GM21423 (cell line): ENCODE results near the gene GARIN5A.
"Not testable (repeated sequence)": the region's sequence is repeated elsewhere in the genome, so short reads cannot be mapped to it uniquely, and the experiment has no call there.

ENCODE experiments used
- ATAC-seq: cut with Tn5 transposase; IDR thresholded peaks from one replicate; pipeline ENCODE4 v1.9.1; 2021; ENCODE audit warnings: mild to moderate bottlenecking, moderate library complexity; ENCODE audit not compliant: unreplicated experiment

The GARIN5A gene

GRCh38 chr19:50465986-50466705 lies 10.5 kb downstream of the GARIN5A start:
- no peak for ATAC-seq

DNA sequence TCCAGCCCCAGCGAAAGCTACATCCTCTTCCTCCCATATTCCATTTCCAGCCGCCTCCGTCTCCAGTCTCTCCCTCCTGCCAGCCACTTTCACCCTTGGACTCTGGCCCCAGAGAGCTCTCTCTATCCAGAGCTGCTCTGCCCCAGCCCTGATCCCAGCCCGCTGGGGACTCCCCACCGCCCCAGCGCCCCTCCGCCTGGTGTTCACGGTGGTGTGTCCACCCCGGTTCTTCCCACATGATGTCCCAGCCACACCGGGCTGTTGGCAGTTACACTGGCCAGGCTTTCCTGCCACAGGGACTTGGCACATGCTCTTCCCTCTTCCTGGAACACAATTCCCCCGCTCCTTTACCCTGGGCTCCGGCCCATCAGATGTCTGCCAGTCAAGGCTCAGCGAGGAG lies 11.6 kb downstream of the GARIN5A start:
- no peak for ATAC-seq

GRCh38 chr19:50464348-50464747 lies 12.3 kb downstream of the GARIN5A start:
- no peak for ATAC-seq

DNA sequence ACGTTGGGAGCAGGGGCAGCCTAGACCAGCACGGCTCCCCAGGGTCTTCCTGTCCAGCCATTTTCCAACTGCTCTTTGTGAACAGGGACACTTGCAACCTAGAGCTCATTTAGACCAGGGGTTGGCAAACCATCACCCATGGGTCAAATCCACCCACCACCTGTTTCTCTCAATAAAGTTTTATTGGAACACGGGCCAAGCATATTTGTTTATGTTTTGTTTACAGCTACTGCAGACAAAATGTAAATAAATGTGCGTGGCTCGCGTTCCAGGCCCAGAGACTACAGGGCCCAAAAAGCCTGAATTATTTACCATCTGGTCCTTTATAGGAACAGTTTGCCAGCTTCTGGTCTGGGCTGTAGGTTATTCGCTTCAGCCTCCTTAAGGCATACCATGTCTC lies 13.7 kb downstream of the GARIN5A start:
- no peak for ATAC-seq

DNA sequence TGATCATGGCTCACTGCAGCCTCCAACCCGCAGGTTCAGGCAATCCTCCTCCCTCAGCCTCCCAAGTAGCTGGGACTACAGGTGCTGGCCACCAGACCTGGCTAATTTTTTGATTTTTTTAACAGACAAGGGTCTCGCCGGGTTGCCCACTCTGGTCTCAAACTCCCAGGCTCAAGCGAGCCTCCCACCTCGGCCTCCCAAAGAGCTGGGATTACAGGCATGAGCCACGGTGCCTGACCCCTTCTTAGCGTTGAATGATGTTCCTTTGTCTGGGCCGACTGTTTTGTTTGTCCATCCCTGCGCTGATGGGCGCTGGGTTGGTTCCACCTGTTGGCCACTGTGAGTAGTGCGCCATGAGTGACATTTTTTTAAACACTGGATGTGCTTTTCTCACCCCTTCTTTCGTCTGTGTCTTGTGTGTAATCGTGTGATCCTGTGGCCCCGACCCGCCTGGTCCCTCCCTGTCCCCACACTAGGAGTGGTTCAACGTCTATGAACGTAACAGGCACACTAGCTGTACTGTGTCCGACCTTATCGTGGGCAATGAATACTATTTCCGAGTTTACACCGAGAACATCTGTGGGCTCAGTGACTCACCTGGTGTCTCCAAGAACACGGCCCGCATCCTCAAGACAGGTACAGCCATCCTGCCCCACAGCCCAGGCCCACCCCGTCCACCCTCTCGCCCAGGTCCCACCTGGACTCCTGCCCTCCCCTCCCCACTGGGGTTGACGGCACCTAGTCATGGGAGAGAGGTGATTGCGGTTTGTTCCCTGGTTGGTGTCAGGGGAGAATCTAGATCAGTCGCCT lies 15.4 kb downstream of the GARIN5A start:
- ATAC-seq = peak; percentile 44

- ATAC-seq = peak; percentile 55
Measured at GRCh38 chr19:50460161-50460765, 16.4 kb downstream of the GARIN5A start.

- ATAC-seq = no peak
Measured at GRCh38 chr19:50459638-50460037, 17.0 kb downstream of the GARIN5A start.

DNA sequence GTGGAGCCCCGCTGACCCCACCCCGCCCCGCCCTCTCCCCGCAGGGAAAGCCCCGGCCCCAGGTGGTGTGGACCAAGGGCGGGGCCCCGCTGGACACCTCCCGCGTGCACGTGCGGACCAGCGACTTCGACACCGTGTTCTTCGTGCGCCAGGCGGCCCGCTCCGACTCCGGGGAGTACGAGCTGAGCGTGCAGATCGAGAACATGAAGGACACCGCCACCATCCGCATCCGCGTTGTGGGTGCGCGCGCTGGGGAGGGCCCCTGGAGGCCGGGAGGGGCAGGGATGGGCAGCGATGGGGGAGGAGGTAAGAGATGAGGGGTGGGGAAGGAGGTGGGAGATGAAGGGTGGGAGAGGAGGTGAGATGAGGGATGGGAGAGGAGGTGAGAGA lies 17.6 kb downstream of the GARIN5A start:
- ATAC-seq = no peak

DNA sequence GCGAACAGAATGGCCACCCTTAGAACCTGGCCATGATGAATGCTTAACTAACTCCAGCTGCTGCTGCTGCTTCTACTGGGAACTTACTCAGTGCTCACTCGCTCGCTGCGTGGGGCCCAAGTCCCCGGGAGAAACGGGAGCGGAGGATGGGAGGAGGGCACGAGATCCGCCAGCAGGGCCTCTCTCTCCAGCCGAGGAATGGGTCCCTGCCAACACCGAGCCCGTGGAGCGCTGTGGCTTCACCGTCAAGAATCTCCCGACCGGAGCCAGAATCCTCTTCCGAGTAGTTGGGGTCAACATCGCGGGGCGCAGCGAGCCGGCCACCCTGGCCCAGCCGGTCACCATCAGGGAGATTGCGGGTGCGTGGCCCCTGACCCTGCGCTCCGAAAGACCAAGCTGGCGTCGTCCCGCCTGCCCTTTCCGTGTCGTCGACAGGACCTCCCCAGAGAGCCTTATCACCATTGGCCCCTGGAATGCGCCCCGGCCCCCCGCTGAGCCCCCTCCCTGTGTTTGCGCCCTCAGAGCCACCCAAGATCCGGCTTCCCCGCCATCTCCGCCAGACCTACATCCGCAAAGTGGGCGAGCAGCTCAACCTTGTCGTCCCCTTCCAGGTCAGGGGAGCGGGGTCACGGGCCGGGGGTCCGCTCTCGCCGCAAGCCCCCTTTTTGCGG lies 18.1 kb downstream of the GARIN5A start:
- no peak for ATAC-seq

DNA sequence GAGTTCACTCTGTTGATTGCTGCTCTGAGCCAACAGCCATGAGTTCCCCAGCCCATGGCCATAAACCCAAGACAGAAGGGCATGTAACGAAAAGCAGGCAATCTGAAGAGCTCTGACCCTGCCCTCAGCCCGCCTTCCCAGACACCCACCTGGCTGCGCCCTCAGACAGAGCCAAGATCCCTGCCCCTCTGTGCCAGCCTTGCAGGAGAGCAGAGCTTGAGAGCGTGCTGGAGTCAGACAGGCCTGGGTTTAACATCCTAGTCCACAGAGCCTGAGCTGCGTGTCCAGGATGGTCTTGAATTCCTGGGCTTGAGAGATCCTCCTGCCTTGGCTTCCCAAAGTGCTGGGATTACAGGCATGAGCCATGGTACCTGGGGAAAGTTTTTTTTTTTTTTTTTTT lies 19.3 kb downstream of the GARIN5A start:
- no peak for ATAC-seq

DNA sequence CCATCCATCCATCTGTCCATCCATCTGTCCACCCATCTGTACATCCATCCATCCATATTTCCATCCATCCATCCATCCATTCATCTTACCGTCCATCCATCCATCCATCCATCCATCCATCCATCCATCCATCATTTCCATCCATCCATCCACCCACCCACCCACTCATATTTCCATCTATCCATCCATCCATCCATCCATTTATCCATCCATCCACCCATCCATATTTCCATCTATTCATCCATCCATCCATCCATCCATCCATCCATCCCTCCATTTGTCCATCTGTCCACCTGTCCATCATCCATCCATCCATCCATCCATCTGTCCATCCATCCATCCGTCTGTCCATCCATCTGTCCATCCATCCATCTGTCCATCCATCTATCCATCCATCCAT lies 20.7 kb downstream of the GARIN5A start:
- ATAC-seq = no peak

DNA sequence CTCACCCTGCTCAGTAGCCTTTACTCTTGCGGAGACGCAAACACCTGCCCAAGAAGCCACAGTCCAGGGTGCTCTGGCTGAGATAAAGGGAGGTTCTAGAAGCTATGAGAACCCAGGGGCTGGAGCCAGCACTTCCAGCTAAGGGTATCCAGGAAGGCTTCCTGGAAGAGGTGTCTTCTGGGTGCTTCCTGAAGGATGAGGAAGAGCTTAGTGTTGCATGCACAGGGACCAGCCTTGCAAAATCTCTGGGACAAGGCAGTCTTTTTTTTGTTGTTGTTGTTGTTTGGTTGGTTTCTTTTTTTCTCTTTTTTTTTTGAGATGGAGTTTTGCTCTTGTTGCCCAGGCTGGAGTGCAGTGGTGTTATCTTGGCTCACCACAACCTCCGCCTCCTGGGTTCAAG lies 23.4 kb downstream of the GARIN5A start:
- ATAC-seq = no peak

DNA sequence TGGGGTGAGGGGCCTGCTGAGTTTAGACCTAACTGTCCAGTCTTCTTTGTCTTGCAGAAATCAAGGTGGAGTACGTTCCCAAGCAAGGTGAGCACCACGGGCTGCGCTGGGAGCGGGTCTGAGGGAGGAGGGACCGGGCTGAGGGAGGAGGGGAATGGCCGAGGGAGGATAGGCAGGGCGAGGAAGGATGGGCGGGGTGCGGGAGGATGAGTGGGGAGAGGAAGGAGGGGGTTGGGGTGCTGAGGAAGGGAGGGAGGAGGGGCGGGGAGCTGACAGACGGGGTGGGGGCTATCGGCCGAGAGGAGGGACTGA lies 25.5 kb downstream of the GARIN5A start:
- ATAC-seq = no peak

DNA sequence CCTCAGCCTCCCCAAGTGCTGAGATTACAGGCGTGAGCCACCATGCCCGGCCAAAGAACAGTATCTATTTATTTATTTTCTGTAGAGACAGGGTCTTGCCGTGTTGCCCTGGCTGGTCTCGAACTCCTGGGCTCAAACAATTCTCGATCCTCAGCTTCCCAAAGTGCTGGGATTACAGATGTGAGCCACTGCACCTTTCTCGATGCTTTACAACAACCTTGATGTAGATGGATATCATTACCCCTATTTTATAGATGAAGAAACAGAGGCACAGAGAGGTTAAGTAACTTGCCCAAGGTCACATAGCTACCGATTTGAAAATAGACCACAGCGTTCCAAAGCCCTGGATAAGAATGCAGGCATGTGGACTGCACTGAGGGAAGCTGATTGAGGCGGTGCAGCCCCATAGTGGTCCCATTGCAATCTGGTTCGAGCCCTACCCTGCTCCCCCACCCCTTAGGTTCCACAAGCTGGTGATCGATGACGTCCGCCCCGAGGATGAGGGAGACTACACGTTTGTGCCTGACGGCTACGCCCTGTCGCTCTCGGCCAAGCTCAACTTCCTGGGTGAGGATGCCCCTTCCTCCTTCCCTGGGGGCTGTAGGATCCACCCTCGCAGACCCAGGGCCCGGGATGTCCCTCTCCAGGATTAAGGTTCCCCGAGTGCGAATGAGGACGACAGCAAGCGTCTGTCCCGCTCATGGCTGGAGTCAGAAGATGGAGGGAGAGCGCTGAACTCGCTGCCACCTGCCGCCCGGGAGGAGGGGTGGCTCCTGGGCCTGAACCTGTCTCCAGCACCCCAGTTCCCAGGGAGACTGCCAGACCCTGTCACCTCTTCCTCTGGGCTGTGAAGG lies 26.1 kb downstream of the GARIN5A start:
- ATAC-seq = no peak

- ATAC-seq = no peak
Measured at GRCh38 chr19:50449236-50449899, 27.3 kb downstream of the GARIN5A start.

GRCh38 chr19:50447750-50448149 lies 28.9 kb downstream of the GARIN5A start:
- no peak for ATAC-seq

DNA sequence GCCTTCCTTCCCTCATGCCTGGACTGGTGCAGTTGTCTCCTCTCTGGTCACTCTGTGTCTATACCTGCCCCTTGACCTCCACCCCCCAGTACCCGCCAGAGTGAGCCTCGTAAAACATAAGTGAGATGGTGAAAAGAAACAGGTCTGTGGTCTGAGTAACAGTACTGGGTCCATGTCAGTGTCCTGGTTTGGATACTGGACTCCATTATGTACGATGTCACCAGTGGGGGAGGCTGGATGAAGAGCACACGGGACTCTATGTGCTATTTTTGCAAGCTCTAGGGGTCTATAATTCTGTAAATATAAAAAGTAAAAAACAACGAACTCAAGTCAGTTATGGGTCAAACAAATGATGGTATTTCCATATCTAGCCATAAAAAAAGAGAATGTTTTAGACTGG lies 29.6 kb downstream of the GARIN5A start:
- no peak for ATAC-seq

DNA sequence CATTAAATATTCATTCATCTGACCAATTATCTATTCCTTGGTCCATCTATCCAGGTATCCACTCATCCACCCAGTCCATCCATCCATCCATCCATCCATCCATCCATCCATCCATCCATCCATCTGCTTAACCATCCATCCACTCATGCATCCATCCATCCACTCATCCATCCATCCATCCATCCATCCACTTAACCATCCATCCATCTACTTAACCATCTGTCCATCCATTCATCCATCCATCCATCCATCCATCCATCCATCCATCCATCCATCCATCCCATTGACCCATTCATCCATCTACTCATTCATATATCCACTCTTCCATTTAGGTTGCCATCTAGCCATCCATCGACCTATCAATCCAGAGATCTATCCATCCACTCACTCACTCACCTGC lies 32.6 kb downstream of the GARIN5A start:
- no peak for ATAC-seq

DNA sequence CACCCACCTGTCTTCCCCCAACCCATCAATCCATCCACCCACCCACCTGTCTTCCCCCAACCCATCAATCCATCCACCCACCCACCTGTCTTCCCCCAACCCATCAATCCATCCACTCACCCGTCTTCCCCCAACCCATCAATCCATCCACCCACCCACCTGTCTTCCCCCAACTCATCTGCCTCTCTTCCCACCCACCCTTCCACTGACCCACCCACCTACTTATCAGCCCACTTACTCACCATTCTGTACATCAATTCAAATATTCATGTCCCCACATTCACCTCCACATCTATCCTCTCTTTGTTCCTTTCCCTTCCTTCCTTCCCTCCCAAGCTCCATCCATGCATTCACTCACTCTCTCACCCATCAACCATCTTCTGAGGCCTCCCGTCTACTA lies 37.5 kb downstream of the GARIN5A start:
- not testable (repeated sequence) for ATAC-seq

DNA sequence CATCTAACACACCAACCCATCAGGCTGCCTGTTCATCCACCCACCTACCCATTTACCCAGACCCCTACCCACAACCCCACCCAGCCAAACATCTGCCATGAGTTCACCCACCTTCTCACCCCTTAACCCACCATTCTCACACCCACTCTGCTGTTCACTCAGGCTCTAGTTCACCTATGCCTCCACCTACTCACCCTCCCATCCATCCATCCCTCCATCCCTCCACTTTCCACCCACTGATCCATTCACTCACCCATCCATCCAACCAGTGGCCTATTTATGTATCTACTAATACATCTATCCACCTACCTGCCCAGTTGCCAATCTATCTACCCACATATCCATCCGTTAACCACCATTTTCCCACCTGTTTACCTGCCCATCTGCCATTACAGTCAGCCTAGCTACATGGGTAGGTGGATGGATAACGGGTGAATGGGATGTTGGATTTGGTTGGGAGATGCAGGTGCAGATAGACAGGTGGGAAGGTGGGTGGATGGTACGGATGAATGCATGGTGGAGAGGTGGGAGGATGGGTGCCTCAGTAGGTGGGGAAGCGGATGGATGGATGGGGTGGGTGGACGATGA lies 38.7 kb downstream of the GARIN5A start:
- ATAC-seq = no peak
